Stimulated activated naive CD8-positive, alpha-beta T cell treated with anti-CD3 and anti-CD28 coated beads, Interleukin-15, Interleukin-2, amounts not matched to agents 100 ng/mL and 50 ng/mL, for 24 hours (primary cell): ENCODE results near the gene ROBO1.
"Not testable (repeated sequence)": the region's sequence is repeated elsewhere in the genome, so short reads cannot be mapped to it uniquely, and the experiment has no call there.

ENCODE experiments used
- H3K27ac Mint-ChIP-seq: one replicate; pipeline ENCODE4 v1.8.0; 2021; ENCODE audit warnings: mild to moderate bottlenecking, mixed read lengths
- H3K27me3 Mint-ChIP-seq: one replicate; pipeline ENCODE4 v1.8.0; 2021; ENCODE audit warnings: mixed read lengths
- H3K36me3 Mint-ChIP-seq: one replicate; pipeline ENCODE4 v1.8.0; 2021; ENCODE audit warnings: low read depth, mixed read lengths
- H3K4me1 Mint-ChIP-seq: one replicate; pipeline ENCODE4 v1.8.0; 2021; ENCODE audit warnings: low read depth, mixed read lengths
- H3K4me3 Mint-ChIP-seq: one replicate; pipeline ENCODE4 v1.8.0; 2021; ENCODE audit warnings: mild to moderate bottlenecking, mixed read lengths
- H3K9me3 Mint-ChIP-seq: one replicate; pipeline ENCODE4 v1.8.0; 2021; ENCODE audit warnings: mixed read lengths

The ROBO1 gene

GRCh38 chr3:78736863-78737262, 1030.9 kb downstream of the ROBO1 start:
- H3K4me1 Mint-ChIP-seq: no peaks in the 10 kb centered on the region
- H3K27ac Mint-ChIP-seq: no peak overlapping the region
- no peaks in the 10 kb centered on the region for H3K27me3 Mint-ChIP-seq
- H3K9me3 Mint-ChIP-seq: peaks cover 10% of the 10 kb centered on the region
- H3K36me3 Mint-ChIP-seq: no peaks in the 10 kb centered on the region
- H3K4me3 Mint-ChIP-seq: no peak overlapping the region

- Mint-ChIP-seq H3K9me3 (peaks cover 13% of the 10 kb centered on the region), H3K27me3 (no peaks in the 10 kb centered on the region), H3K4me1 (no peaks in the 10 kb centered on the region), H3K27ac (no peak overlapping the region), H3K4me3 (no peak overlapping the region), H3K36me3 (no peaks in the 10 kb centered on the region)
These were observed 1033.7 kb downstream of the ROBO1 start for GRCh38 chr3:78734048-78734637.

- Mint-ChIP-seq H3K4me1 (no peaks in the 10 kb centered on the region), H3K9me3 (peaks cover 6% of the 10 kb centered on the region), H3K36me3 (no peaks in the 10 kb centered on the region), H3K27ac (no peak overlapping the region), H3K4me3 (no peak overlapping the region), H3K27me3 (no peaks in the 10 kb centered on the region)
These were observed 1034.9 kb downstream of the ROBO1 start for GRCh38 chr3:78732893-78733292.

- no peaks in the 10 kb centered on the region for H3K27me3 Mint-ChIP-seq
- H3K9me3 Mint-ChIP-seq: peaks cover 3% of the 10 kb centered on the region
- H3K4me3 Mint-ChIP-seq: no peak overlapping the region
- H3K36me3 Mint-ChIP-seq: no peaks in the 10 kb centered on the region
- H3K27ac Mint-ChIP-seq: no peak overlapping the region
- H3K4me1 Mint-ChIP-seq: no peaks in the 10 kb centered on the region
These were observed 1035.3 kb downstream of the ROBO1 start for GRCh38 chr3:78732471-78732870.

DNA sequence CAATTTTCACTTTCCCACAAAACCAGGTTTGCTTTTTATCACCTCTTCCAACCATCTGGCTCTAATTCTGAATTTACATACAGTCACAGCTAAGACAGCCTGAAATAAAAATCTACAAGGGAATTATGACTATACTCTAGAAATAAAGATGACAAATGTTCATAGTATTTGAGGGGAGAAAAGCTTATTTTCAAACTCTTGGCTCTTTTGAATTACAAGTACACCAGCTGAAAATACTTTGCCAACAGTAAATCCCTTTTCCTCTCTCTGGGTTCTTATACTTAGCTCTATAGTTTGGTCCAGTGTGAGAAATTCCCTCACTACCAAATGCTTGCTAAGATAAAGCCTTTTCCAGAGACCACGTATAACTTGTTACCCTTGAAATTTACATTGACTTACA, 1037.9 kb downstream of the ROBO1 start:
- Mint-ChIP-seq H3K27ac (no peak overlapping the region), H3K36me3 (no peaks in the 10 kb centered on the region), H3K4me3 (no peak overlapping the region), H3K9me3 (peaks cover 3% of the 10 kb centered on the region), H3K27me3 (no peaks in the 10 kb centered on the region), H3K4me1 (no peaks in the 10 kb centered on the region)

GRCh38 chr3:78728406-78729145, 1039.2 kb downstream of the ROBO1 start:
- Mint-ChIP-seq H3K4me3 (no peak overlapping the region), H3K4me1 (no peaks in the 10 kb centered on the region), H3K9me3 (peaks cover 3% of the 10 kb centered on the region), H3K27ac (no peak overlapping the region), H3K36me3 (no peaks in the 10 kb centered on the region), H3K27me3 (no peaks in the 10 kb centered on the region)

- Mint-ChIP-seq H3K4me1 (no peaks in the 10 kb centered on the region), H3K27ac (no peak overlapping the region), H3K9me3 (peaks cover 3% of the 10 kb centered on the region), H3K4me3 (no peak overlapping the region), H3K36me3 (no peaks in the 10 kb centered on the region), H3K27me3 (no peaks in the 10 kb centered on the region)
These were observed 1041.3 kb downstream of the ROBO1 start for GRCh38 chr3:78726545-78726944.

- Mint-ChIP-seq H3K4me1 (no peaks in the 10 kb centered on the region), H3K4me3 (no peak overlapping the region), H3K27ac (no peak overlapping the region), H3K36me3 (no peaks in the 10 kb centered on the region), H3K9me3 (peaks cover 3% of the 10 kb centered on the region), H3K27me3 (no peaks in the 10 kb centered on the region)
These were observed 1042.0 kb downstream of the ROBO1 start for GRCh38 chr3:78725703-78726246.

GRCh38 chr3:78724859-78725258, 1042.9 kb downstream of the ROBO1 start:
- Mint-ChIP-seq H3K4me1 (no peaks in the 10 kb centered on the region), H3K9me3 (peaks cover 1% of the 10 kb centered on the region)

DNA sequence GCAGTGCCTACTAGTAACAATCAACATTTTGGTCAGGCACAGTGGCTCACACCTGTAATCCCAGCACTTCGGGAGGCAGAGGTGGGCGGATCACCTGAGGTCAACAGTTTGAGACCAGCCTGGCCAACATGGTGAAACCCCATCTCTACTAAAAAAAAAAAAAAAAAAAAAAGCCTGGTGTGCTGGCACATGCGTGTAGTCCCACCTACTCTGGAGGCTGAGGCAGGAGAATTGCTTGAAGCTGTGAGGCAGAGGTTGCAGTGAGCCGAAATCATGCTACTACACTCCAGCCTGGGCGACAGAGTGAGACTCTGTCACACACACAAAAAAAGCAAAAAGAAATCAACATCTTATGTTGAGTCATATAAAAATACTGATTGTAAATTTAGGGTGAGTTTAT, 1043.4 kb downstream of the ROBO1 start:
- not testable (repeated sequence) for H3K4me1 Mint-ChIP-seq, H3K36me3 Mint-ChIP-seq, H3K27ac Mint-ChIP-seq, H3K4me3 Mint-ChIP-seq, H3K9me3 Mint-ChIP-seq, H3K27me3 Mint-ChIP-seq

More at GRCh38 chr3:78724859-78725258, 1042.9 kb downstream of the ROBO1 start:
- Mint-ChIP-seq H3K4me3 (no peak overlapping the region), H3K36me3 (no peaks in the 10 kb centered on the region), H3K27ac (no peak overlapping the region), H3K27me3 (no peaks in the 10 kb centered on the region)

GRCh38 chr3:78721771-78722543, 1045.8 kb downstream of the ROBO1 start:
- Mint-ChIP-seq H3K4me3 (no peak overlapping the region), H3K9me3 (no peaks in the 10 kb centered on the region), H3K27me3 (no peaks in the 10 kb centered on the region), H3K4me1 (no peaks in the 10 kb centered on the region), H3K36me3 (no peaks in the 10 kb centered on the region), H3K27ac (no peak overlapping the region)

DNA sequence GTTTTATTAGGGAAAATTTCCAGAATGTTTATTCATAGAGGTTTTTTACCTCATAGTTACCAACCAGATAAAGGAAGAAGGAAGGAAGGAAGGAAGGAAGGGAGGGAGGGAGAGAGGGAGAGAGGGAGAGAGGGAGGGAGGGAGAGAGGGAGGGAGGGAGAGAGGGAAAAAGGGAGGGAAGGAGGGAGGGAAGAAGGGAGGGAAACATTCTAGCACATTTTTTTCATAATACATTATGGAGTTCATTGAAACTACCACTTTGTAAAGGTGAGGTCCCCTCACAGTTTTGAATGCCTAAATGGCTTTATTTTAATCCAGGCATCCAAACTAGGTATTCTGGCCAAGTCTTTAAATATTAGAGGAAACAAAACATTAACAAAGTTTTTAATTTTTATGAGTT, 1049.1 kb downstream of the ROBO1 start:
- H3K36me3 Mint-ChIP-seq: no peaks in the 10 kb centered on the region
- H3K27ac Mint-ChIP-seq: no peak overlapping the region
- no peaks in the 10 kb centered on the region for H3K9me3 Mint-ChIP-seq
- H3K27me3 Mint-ChIP-seq: no peaks in the 10 kb centered on the region
- no peaks in the 10 kb centered on the region for H3K4me1 Mint-ChIP-seq
- H3K4me3 Mint-ChIP-seq: no peak overlapping the region

DNA sequence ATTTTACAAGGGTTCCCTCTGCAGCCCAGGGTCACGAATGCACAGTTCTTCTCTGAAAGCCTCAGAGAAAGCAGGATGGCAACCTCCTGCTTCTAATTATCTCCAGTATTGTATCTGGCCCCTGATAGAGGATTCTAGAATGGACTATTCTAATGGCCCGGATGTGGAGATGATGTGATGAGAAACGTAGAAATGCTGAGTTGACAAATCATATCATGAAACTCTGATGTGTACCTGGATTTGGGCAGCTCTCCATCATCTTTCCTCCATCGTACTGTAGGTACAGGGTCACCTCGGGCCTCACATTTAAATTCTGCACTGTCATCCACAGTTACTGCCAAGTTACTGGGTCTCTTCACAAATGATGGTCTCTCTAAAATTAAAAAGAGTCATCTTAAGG, 1050.8 kb downstream of the ROBO1 start:
- H3K9me3 Mint-ChIP-seq: no peaks in the 10 kb centered on the region
- H3K27ac Mint-ChIP-seq: no peak overlapping the region
- no peaks in the 10 kb centered on the region for H3K36me3 Mint-ChIP-seq
- H3K4me1 Mint-ChIP-seq: no peaks in the 10 kb centered on the region
- no peaks in the 10 kb centered on the region for H3K27me3 Mint-ChIP-seq
- no peak overlapping the region for H3K4me3 Mint-ChIP-seq

GRCh38 chr3:78712941-78713340, 1054.9 kb downstream of the ROBO1 start:
- H3K4me1 Mint-ChIP-seq: no peaks in the 10 kb centered on the region
- H3K27me3 Mint-ChIP-seq: no peaks in the 10 kb centered on the region
- H3K36me3 Mint-ChIP-seq: no peaks in the 10 kb centered on the region
- H3K4me3 Mint-ChIP-seq: no peak overlapping the region
- H3K27ac Mint-ChIP-seq: no peak overlapping the region
- H3K9me3 Mint-ChIP-seq: no peaks in the 10 kb centered on the region

DNA sequence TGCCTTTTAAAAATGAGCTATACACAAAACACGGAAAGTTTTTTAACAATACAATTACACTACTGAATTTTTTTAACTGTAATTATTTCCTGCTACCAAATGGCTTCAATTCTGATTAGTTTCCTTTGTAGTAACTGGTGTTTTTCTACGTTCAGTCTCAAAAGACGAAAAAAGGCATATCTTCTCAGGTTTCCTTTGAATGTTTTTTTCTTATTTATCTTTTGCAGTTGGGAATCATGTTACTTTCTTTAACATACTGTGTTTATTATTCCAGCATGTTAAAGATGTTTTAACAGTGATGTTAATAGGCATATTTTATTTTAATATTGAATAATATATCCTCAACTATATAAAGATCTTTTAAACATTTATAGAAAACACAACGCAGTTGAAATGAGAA, 1055.5 kb downstream of the ROBO1 start:
- Mint-ChIP-seq H3K27ac (no peak overlapping the region), H3K4me1 (no peaks in the 10 kb centered on the region), H3K9me3 (no peaks in the 10 kb centered on the region), H3K4me3 (no peak overlapping the region), H3K36me3 (no peaks in the 10 kb centered on the region), H3K27me3 (no peaks in the 10 kb centered on the region)
